NCI-H2107 treated with DMSO at 0.1 percent for 48 hours (cell line): Measurements from ENCODE around the gene KPNA4.
"Not testable (repeated sequence)": the region's sequence is repeated elsewhere in the genome, so short reads cannot be mapped to it uniquely, and the experiment has no call there.

ENCODE experiments used
- DNase-seq: peaks from one replicate; lab custom pipeline; 2025; ENCODE audit not compliant: unreplicated experiment; lab: John Stamatoyannopoulos, UW

Gene KPNA4

DNA sequence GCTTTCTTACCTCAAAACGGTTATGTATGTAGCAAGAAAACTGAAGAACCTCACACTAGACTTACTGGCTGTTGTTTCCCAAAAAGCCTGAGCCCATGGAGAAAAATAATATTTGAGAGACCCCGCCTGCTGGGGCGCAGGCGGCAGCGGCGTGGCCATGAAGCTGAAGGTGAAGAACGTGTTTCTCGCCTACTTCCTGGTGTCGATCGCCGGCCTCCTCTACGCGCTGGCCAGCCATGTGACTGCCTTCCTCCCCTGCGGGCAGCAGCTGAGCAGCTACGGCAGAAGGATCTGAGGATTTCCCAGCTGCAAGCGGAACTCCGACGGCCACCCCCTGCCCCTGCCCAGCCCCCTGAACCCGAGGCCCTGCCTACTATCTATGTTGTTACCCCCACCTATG is 113.1 kb downstream of the KPNA4 start:
- DNase-seq = not testable (repeated sequence)

DNA sequence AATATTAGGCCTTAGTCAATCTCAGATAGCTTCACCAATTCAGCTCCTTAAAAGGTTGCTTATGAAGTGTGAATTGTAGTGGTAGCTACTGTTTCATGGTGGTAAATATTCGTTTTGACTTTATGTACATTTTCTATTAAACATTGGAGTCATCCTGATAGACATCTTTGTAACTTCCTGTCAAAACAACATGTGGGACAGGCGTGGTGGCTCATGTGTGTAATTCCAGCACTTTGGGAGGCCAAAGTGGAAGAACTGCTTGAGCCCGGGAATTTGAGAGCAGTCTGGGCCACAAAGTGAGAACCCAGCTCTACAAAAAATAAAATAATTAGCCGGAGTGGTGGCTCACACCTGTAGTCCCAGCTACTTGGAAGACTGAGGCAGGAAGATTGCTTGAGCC is 113.8 kb downstream of the KPNA4 start:
- no peak for DNase-seq

DNA sequence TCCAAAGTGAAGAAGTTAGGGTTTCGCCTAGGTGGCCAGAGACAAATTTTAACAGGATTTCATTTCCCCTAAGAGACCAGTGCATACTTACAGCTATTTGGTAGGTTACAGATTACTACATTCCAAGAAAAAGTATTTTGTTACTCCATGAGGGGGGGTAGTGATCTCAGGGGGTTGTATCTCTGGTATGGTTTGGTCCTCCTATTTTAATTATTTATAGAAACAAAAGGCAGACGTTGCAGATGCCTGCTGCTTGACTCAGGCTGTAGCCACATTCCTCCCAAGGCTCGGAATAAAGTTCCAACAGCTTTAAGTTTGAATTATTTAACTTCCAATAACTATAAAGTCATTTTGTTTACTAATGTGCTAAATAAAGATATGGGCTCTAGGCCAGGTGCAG is 114.5 kb downstream of the KPNA4 start:
- DNase-seq = no peak

DNA sequence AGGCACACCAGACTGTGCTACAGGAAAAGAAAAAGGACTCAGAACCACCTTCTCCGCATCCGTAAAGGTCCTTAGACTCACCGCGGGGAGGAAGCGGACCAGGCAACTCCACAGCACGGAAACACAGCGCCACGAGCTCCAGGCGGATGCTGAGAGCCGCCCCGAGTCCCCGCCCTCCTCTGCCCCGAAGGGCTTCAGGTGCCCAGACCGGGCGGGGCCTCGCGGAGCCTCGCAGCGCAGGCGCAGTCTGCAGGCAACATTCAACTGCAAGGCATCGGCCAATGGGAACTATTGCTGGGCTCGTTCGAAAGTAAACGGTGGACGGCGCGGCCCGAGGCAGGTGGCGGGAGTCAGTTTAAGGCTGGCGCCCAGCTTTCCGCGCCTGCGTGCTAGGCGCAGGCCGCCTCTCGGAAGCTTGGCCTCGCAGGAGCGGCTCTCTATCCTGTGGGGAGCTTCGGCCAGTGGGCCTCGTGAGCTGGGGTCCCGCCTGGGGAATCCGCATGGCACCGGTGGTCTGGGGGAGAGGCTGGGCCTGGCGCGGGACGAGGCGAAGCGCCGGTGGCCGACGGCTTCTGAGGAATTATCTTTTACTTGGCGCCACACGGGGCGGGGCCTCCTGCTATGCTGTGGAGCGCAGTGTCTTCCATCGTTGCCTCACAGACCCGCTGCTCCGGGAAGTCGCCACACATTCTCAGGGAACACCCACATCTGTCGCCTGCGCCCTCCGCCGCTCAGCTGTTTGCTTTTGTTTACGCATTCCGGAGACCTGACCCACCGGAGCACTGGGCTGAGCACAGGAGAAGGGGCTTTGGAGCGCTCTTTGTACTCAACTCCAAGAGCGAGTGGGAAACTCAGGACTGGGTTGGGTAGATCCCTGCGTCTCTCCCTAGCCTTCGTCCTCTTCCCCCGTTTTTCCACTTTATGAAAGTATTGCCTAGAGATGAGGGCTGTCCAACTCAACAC is 115.5 kb downstream of the KPNA4 start, which contains the start of gene TRIM59:
Gene TRIM59 (minus strand): TSS at position 151 of the 963 bp plus-strand sequence. CDS start 10,603 bp downstream, outside the sequence.
- no peak for DNase-seq

DNA sequence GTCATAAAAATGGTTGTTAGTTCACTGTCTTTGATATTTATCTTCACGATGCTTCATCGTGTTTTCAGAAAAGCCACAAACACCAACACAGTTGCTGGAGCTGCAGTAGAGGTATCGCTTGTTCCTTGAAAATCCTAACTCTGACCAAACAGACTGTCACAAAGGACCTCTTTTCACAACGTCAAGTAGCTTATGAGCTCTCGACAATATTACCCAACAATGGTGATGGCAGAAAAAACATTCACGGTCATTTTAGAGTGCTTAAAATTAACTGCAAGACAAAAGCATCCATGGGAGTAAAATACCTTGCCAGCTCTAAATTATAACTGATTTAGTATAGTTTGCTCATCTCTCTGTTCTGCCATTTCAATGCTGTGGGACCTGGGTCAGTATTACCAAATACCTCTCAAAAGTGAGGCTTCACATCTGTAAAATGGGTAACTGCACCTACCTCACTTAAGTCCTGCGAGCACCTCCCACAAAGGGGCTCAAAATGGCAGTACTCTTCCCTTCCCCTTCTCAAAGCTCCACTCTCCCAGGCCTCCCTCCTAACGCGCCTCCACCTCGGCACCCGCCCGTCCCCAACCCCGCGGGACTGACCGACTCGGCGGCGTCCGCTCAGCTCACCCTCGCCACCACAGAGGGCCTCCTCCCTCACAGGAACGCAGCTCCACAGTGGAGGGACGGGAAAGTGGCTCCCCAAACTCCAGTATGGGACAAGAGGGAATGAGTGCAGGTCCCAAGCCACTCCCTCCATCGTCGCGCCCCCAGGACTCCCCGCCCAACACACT is 116.3 kb downstream of the KPNA4 start:
- DNase-seq = no peak

DNA sequence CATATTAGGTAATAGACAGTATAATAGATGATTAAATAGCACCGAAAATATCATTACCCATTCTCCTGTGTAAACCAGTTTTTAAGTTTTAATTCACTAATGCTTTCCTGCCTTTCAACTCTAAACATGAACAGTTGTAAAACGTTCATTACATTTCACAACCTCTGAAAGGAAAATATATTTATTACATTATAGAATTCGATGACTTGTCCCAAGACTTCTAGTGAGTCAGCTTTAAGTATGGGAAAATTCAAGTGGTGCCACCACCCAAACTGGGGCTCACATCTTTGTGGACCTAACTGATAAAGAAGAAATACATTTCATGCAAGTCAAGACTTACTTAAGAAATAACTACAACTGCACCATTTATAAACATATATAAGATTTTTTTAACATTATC is 117.8 kb downstream of the KPNA4 start:
- DNase-seq = no peak

DNA sequence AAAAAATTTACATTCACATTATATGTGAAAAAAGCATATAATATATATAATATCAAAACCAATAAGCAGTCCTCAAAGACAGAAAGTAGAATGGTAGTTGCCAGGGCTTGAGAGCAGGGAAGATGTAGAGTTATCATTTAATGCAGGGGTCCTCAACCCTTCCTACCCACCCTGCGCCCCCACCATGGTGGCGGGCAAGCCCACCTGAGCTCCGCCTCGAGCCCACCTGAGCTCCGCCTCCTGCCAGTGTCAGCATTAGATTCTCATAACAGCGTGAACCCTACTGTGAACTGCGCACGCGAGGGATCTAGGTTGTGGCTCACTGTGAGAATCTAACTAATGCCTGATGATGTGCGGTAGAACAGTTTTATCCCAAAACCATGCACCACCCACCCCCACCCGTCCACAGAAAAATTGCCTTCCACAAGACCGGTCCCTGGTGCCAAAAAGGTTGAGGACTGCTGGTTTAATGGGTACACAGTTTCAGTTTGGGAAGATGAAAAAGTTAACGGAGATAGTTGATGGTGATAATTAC is 118.8 kb downstream of the KPNA4 start:
- DNase-seq = no peak

DNA sequence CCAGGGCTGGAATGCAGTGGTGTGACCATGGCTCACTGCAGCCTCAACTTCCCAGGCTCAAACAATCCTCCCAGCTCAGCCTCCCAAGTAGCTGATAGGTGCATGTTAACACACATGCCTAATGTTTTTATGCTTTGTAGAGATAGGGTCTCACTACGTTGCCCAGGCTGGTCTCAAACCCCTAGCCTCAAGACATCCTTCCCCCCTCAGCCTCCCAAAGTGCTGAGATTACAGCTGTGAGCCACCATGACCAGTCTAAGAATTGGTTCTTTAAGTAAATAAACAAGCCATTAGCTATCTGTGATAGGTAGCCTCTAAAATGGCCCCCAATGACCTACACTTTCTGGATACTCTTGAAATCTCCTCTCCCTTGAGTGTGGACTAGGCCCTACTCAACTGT is 119.5 kb downstream of the KPNA4 start:
- DNase-seq = no peak
